T-helper 9 cell (primary cell): ENCODE measurements around the gene APRT.
A peak's percentile ranks its signal among the peaks of the same experiment; 100 is the strongest.
"Not testable (repeated sequence)": the region's sequence is repeated elsewhere in the genome, so short reads cannot be mapped to it uniquely, and the experiment has no call there.

Experiments
- DNase-seq: peaks from one replicate; pipeline ENCODE4 v3.0.0-alpha.2; 2020

The APRT gene

DNA sequence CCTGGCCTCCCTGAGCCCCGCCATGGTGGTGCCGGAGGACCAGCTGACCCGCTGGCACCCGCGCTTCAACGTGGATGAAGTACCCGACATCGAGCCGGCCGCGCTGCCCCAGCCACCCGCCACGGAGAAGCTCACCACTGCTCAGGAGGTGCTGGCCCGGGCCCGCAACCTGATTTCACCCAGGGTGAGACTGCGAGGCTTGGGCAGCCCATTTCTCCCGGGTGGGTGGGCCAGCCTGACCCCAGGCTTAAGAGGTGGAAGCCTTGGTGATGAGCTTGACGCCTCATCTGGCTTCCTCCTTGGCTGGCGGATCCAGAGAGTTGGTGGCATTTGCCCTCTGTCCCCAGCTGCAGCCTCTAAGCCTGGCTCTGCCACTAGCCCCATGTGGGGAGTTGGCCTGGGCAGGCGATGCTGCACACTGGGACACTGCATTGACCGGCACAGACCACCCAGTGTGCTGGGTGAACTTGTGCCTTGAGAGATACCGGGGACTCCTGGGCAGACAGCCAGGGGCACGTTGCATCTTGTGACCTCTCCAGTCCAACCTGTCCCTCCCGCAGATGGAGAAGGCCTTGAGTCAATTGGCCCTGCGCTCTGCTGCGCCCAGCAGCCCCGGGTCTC, 5.1 kb downstream of the APRT start:
- DNase-seq, result no peak

DNA sequence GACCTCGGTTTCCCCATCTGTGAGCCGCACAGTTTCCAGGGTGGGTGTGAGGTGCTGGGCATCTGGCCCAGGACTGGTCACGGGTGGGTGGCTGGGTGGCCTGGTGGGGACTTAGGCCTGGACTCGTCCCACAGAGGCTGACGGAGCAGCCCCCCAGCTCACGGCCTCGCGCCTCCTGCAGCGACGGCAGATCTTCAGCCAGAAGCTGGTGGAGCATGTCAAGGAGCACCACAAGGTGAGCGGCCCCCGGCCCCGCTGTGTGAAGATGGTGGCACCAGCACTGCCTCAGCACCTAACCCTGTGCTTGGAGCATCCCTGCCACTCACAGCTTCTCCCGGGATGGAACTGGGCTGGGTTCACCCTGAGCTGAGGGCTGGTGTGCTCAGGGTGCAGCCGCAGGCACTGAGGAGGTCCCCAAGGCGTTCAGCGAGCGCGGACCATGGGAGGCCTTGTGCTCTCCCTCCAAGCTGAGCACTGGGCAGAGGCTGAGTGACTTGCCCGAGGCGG, 5.8 kb downstream of the APRT start:
- no peak for DNase-seq

DNA sequence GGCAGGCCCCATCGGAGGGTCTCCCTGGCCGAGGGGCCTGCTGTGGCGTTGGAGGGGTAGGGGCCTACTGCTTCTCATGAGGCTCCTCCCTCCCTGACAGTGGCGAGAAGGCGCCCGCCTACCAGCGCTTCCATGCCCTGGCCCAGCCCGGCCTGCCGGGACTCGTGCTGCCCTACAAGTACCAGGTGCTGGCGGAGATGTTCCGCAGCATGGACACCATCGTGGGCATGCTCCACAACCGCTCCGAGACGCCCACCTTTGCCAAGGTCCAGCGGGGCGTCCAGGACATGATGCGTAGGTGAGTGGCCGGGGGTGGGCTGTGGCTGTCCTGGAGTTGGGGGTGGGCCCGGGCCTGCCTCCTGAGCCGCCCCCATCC, 6.4 kb downstream of the APRT start:
- no peak for DNase-seq

DNA sequence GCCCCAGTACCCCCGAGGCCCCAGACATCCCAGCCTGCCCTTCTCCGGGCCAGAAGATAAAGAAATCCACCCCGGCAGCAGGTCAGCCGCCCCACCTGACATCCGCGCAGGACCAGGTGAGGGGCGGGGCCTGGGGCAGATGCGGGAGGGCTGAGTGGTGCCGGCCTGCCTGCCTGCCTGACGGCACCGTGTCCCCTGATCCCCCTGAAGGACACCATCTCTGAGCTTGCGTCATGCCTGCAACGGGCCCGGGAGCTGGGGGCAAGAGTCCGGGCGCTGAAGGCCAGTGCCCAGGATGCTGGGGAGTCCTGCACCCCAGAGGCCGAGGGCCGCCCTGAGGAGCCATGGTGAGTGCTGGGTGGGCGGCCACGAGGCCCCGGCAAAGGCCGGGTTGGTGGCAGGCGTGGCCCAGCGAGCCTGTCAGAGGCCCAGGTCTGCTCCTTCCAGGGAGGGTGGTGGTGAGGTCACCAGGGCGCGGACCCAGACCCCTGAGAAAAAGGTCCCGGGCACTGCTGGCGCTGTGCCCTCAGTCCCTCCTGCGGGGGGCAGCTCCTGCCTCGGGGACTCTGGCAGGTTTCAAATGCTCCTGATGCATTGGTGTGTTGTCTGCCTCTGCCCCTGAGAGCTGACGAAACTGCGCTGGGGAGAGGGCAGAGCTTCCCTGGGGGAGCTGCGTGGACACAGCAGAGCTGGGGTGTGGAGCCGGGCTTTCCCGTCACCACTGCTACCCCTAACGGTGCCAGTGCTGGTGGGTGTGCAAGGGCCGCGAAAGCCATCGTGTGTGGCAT, 7.0 kb downstream of the APRT start:
- DNase-seq, result no peak

DNA sequence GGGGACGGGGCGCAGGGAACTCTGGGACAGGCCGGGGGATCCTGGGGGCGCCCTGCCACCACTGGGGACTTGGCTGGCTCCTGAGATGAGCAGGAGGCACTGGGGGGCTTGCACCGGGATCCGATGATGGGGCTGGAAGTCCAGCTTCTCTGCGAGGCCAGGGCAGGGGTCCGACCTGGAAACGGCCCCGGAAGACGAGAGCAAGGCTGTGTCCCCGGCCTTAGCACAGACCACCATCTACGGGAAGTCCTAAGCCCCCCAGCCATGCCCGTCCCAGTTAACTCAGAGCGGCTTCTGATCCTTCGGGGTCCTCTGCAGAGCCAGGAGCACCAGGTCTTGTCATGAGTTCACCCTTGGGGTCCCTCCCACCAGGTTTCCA, 7.6 kb downstream of the APRT start:
- DNase-seq, result no peak

DNA sequence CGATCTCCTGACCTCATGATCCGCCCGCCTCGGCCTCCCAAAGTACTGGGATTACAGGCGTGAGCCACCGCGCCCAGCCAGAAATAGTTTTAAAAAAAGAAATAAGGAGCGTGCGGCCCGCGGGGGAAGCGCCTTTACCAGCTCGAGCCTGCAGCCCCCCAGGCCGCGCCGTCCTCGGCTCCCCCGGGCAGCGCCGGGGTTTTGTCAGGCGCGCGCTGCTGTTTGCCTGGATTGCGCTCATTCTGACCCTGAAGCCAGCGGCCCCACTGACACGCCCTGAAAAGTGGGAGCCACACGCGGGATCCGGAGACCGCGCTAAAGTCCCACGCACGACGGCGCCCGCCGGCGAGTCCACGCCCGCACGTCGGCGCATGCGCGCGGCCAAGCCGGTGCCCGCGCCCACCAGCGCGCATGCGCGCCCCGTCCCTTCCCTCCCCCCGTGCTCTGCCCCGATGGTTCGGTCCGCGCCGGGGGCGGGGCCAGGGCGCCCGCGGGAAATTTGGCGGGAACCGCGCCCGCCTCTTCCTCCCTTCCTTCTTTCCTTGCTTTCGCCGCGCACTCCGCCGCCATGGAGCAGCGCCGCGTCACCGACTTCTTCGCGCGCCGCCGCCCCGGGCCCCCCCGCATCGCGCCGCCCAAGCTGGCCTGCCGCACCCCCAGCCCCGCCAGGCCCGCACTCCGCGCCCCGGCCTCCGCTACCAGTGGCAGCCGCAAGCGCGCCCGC, 8.3 kb downstream of the APRT start, which contains the start of gene CDT1:
Gene CDT1, plus strand, starts transcription at position 526 of the 724 bp plus-strand sequence. Its CDS starts 43 bp downstream, at position 569.
- DNase-seq, result peak; percentile 79

DNA sequence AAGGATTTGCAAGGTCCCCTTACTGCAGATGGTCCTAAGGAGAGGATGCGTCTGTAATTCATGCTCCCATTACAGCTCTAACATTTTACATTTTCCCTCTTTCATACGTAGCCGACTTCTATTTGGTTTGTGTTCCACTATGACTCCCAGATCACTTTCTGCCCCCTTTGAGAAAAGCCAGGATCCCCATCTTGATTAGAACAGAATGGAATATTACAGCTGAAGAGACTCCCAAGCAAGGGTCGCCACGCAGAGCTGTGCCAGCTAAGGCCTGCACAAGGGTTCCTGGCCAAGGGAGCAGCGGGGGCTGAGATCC, 11.5 kb downstream of the APRT start:
- DNase-seq, result no peak

DNA sequence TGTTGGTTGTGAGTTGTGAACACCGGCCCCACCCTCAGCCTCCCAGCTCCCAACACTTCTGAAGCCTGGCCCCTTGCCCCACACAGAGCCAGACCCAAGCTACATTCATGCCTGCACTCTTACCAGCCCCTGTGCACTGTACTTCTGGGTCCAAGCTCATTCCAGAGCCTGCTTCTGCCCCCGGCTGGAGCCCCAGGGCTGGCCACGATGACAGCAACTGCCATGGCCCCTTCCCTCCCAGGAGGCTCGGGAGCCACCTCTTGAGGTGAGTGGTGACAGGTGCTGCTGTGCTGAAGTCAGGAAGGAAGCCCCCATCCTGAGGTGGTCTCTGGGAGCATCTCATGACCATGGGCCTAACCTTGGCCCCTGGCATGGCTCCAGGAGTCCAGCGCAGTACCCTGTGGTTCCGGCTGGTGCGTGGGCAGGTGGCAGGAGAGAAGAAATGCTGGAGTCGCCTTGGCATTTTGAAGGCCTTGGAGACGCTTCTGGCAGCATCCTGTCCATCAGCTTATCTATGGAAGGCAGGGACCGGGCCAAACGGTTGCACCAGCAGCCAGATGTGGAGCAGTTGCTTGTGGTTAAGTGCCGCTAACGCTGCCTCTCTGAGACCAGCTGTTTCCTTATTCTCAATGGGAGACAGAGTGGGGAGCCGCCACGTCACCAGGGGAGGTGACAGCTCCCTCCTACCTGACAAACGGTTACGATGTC, 12.0 kb downstream of the APRT start:
- no peak for DNase-seq

DNA sequence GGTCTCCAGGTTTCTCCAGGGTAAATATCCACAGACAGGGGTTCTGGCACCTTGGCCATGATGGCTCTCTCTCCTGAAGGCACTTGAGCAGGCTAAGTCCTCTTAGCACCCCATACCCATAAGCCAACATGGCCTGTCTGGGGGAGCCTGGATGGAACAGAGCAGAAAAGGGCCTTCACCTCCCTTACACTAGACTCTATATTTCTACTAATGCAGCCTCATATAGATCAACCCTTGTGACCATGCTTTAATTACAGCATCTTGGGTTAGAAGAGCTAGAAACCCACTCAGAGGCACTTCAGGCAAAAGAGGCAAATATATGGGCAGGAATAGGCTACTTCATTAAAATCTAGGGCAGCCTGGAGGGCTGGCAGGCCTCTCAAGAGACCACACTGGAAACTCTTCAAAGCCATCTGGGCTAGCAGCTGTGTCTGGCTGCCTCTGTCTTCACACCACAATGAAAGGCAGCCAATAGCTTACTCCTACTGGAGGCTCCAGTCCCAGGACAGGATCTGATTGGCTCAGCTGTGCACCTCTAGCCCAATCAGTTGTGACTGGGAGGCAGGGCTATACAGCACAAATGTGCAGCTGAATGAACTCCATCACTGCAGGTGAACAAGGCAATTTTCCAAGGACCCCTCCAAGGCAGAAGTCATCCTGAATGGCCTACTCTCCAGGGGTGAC, 12.8 kb downstream of the APRT start:
- no peak for DNase-seq

DNA sequence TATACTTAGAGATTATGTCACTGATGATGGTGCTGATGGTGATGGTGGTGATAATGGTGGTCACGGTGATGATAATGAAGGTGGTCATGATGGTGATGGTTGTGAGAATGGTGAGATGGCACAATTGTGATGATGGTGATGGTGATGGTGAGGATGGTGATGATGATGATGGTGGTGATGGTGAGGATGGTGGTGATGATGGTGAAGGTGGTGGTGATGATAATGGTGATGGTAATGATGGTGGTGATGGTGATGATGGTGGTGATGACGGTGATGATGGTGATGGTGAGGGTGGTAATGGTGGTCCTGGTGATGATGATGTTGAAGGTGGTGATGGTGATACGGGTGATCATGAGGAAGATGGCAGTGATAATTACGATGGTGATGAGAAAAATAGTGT, 13.7 kb downstream of the APRT start:
- DNase-seq, result no peak

DNA sequence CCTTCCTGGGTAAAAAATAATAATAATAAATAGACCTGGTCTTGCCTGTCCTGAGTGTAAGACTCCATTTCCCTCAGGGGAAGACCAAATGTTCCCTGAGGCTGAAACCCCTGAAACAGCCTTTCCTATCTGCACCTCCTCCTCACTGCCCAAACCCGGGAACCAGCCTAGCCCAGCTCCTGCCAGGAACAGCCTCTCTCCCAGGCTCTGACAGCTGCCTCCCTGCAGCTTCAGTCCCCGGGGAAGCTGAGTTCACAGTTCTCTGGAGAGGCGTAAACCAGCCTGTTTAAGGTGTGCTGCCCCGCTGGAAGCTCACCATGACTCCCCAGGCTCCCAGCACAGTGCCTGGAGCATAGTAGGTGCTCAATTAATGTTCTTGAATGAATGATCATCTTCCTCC, 15.4 kb downstream of the APRT start:
- DNase-seq, result no peak

DNA sequence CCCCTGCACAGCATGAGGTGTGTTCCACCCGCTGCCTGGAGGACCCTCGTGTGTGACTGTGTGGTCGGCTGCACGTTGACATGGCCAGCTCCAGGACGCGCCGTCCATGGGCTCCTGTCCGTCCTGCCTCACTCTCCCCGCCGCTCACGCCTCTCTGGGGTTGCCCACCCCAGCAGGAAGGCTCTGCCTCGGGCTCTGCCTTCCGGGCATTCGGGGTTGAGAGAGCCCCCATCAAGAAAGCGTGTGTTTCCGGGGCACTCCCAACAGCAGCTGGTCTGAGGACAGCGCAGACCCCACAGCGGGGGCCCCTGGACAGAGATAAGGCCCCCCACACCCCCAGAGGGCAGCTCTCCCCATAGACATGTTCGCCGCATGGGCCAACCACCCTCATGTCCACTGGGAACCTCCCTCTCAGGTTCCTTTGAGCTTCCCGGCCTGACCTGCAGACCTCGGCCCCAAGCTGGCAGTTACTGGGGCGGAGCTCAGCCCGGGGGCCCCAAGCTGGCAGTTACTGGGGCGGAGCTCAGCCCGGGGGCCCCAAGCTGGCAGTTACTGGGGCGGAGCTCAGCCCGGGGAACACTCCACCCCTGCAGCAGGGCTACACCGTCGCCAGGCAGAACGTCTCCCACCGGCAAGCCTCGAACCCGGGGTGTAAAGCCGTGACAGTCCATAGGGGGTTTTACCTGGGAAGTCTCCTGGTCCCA, 18.3 kb downstream of the APRT start:
- no peak for DNase-seq

DNA sequence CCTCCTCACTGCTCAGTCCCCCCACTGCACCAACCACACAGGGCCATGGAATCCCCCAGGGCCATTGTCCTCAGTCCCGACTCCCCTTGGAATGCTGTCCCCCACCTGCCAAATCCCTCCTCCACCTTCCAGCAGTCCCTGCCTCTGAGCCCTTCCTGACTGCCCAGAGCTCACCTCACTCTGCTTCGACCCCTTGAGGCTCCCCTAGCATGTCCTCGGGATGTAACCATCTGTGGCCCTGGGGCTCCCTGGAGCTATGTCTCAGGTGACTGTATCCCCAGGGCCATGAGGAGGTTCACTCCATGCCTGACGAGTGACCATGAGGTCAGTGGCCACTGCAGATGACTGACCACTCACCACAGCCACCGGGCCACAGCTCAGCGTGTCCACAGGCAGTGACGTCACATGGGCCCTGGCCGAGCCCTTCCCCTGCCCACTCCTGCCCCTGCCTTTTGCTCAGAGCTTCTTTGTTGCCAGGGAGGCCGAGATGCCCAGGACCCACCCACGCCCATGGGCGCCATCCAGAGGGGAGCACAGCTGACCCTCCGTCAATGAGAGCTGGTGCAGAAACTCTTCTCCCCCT, 19.0 kb downstream of the APRT start:
- DNase-seq, result no peak

DNA sequence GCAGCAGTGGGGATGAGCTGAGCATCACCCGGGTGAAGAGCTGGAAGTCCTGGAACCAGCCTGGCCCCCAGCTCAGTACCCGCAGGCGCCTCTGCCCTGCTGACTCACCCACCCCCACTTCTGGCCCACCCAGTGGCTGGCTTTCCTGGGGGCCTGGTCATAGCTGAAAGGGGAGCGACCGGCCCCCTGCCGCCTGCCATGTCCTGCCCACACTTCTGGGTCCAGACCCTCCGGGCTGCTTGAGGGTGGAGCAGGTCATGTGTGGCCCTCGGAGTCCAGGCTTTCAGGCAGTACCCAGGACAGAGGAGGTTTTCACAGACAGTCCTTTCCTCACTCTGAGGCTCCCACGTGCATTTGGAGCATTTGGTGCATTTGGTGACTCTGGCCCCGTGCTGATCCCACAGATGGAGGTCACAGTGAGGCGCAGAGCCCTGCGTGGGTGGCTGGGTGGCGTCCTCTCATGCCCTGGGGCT, 19.6 kb downstream of the APRT start:
- no peak for DNase-seq

DNA sequence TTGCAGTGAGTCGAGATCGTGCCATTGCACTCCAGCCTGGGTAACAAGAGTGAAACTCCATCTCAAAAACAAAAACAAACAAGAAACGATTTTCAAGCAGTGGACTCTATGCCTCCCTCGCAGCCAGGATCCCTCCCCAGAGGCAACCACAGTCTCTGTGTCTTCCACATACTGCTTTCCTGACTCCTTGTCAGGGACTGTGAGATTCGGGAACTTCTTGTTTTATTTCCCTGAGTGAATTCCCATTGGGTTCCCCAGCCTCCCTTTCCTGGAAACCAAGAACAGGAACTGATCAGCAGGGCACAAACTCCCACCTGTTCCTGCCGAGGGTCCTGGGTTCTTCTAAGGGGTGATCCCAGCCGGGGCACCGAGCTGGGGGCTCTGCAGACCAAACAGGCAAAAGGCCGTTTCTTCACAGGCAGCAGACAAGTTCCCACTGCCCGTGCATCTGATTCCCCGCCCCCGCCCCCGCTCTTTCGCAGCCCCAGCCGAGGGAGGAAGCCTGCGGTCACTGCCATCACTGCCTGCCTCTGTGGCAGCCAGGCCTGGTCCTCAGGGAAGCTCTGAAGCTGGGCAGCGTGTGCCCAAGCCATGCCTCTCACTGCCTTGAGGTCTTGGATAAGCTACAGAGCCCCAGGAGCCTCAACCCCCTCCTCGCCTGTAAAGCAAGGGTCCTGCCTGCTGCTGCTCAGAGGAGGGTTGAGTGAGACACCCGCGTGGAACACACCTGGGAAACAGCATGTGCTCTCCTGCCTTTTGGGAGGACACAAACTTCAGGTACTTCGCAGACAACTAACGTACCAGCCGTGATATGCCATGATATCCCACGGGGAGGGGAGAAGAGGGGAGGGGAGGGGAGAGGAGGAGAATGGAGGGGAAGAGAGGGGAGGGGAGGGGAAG, 21.2 kb downstream of the APRT start:
- peak; percentile 60 for DNase-seq

DNA sequence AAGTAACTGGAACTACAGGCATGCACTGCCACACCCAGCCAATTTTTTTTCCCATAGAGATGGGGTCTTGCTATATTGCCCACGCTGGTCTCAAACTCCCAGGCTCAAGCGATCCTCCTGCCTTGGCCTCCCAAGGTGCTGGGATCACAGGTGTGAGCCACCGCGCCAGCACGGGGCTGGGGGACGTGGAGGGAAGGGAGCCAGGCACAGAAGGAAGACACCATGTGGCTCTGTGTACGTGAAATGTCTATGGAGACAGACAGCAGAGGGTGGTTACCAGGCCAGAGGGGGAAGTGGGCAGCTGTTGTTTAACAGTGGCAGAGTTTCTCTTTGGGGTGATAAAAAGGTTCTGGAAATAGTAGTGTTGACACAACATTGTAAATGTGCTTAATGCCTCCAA, 22.1 kb downstream of the APRT start:
- no peak for DNase-seq

DNA sequence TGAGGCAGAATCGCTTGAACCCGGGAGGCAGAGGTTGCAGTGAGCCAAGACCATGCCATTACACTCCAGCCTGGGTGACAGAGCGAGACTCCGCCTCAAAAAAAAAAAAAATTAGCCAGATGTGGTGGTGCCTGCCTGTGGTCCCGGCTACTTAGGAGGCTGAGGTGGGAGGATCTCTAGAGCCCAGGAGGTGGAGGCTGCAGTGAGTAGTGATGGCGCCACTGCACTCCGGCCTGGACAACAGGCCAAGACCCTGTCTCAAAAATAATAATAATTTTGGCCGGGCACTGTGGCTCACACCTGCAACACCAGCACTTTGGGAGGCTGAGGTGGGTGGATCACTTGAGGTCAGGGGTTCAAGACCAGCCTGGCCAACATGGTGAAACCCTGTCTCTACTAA, 23.0 kb downstream of the APRT start:
- not testable (repeated sequence) for DNase-seq

DNA sequence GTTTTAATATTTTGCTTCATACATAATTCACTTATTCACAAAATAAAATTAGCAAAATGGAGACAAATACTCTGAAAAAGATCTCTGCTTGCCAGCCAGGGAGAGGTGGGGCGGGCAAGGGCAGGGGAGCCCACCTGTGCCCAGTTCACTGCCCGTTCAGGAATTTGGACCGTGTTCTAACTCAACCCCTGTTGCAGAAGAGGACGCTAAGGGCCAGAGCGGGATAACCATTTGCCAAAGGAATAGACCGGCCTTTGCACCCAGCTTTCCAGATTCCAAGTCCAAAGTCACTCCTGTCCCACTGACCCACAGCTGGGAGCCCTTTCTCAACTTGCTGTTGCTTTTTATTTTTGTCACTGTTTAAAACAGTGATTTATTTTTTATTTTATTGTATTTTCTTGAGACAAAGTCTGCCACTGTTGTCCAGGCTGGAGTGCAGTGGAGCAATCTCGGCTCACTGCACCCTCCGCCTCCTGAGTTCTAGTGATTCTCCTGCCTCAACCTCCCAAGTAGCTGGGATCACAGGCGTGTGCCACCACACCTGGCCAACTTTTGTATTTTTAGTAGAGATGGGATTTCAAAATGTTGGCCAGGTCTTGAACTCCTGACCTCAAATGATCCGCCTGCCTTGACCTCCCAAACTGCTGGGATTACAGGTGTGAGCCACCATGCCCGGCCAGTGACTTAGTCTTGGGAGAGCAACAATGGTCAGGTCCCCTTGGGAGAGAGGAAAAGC, 24.0 kb downstream of the APRT start:
- no peak for DNase-seq

DNA sequence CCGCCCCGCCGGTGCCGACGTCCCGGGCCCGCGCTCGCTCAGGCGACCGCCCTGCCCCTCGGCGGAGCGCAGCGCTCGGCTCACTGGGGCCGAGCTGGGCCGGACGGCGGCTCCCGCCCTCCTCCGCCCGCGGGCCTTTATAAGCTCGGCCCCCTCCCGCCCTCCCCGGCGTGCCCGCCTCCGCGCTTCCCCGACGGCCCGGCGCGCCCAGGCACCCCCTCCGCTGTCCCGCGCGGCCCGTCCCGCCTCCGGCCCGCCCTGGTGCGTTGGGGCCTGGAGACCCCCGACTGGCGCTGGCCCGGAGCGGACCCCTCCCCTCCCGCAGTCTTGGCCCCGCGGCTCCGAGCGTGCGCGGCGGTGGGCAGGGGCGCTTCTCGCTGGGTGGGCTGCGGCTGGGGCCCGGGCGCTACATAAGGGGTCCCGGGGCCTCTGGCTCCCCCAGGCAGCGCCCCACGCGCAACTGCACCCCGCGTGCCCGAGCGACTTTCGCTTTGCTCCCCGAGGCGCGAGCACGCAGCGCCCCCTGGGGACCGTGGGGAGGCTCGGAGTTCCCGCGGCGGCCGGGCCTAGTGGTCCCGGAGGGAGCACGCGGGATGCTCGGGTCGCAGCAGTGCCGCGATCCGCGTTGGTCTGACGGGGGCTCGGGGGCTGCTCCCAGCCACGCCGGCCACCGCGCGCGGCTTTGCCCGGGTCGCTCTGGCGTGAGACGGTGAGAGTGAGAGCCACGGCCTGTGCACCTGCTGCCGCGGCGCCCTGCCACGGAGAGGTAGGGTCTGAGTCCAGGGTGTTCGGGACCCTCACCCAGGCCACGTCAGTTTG, 26.4 kb downstream of the APRT start, which contains the start of gene PIEZO1:
Gene PIEZO1, minus strand, starts transcription at position 115 of the 819 bp plus-strand sequence. CDS start 256 bp downstream, outside the sequence.
- peak; percentile 86 for DNase-seq
